ENCODE results near the gene FASTK.

FASTK gene

GRCh38 chr7:151082141-151083070 is 1.8 kb upstream of the FASTK start:
- no peak for DNase-seq (ENCODE audit: low read depth, low spot score)

- DNase-seq (ENCODE audit: low read depth, low spot score) = no peak
Measured at GRCh38 chr7:151081170-151082101, 827 bp upstream of the FASTK start.

- DNase-seq (ENCODE audit: low read depth, low spot score) = no peak
Measured at GRCh38 chr7:151080067-151080521, 515 bp downstream of the FASTK start.

- DNase-seq (ENCODE audit: low read depth, low spot score) = no peak
Measured at GRCh38 chr7:151079199-151079910, 1.3 kb downstream of the FASTK start.

GRCh38 chr7:151078233-151079040 is 2.2 kb downstream of the FASTK start:
- no peak for DNase-seq (ENCODE audit: low read depth, low spot score)

GRCh38 chr7:151077705-151078232 is 2.8 kb downstream of the FASTK start:
- no peak for DNase-seq (ENCODE audit: low read depth, low spot score)

GRCh38 chr7:151076863-151077704 is 3.5 kb downstream of the FASTK start:
- DNase-seq (ENCODE audit: low read depth, low spot score) = no peak

- no peak for DNase-seq (ENCODE audit: low read depth, low spot score)
Measured at GRCh38 chr7:151075978-151076426, 4.6 kb downstream of the FASTK start.

- no peak for DNase-seq (ENCODE audit: low read depth, low spot score)
Measured at GRCh38 chr7:151075662-151075971, 5.0 kb downstream of the FASTK start.

- no peak for DNase-seq (ENCODE audit: low read depth, low spot score)
Measured at GRCh38 chr7:151074817-151075661, 5.6 kb downstream of the FASTK start.

GRCh38 chr7:151073990-151074389 is 6.6 kb downstream of the FASTK start:
- no peak for DNase-seq (ENCODE audit: low read depth, low spot score)

GRCh38 chr7:151071032-151071866 is 9.4 kb downstream of the FASTK start:
- DNase-seq (ENCODE audit: low read depth, low spot score) = no peak

GRCh38 chr7:151070574-151070960 is 10.0 kb downstream of the FASTK start:
- DNase-seq (ENCODE audit: low read depth, low spot score) = no peak

GRCh38 chr7:151069841-151070573 is 10.6 kb downstream of the FASTK start:
- no peak for DNase-seq (ENCODE audit: low read depth, low spot score)

GRCh38 chr7:151068069-151068773 is 12.4 kb downstream of the FASTK start:
- no peak for DNase-seq (ENCODE audit: low read depth, low spot score)

GRCh38 chr7:151066273-151066974 is 14.2 kb downstream of the FASTK start:
- no peak for DNase-seq (ENCODE audit: low read depth, low spot score)
